Upper lobe of left lung (tissue), 4 donors: ENCODE measurements around the gene DIAPH3.

ENCODE experiments used
- EP300 ChIP-seq, 4 donors: sonication (generic); formaldehyde crosslinking; IDR thresholded peaks; one replicate each; pipeline ENCODE4 v1.5.1; 2017; ENCODE audit warnings: antibody characterized with exemption in 4 of 4, control low read depth in 2 of 4
- POLR2A ChIP-seq, 4 donors: fragments of 450-650 bp; IDR thresholded peaks; one replicate each; pipeline ENCODE4 v1.5.1; 2016 to 2017; ENCODE audit warnings: antibody characterized with exemption in 4 of 4, mild to moderate bottlenecking in 2 of 4
- POLR2AphosphoS5 ChIP-seq, 2 donors: sonication (generic); formaldehyde crosslinking; IDR thresholded peaks; one replicate each; pipeline ENCODE4 v1.5.1; 2017; ENCODE audit warnings: antibody characterized with exemption in 2 of 2
- TF ChIP-seq, protein P1 (sequence below), 6 experiments: fragments of 450-650 bp in 4 of 6; fragments of 200-600 bp in 2 of 6; sonication (generic) in 2 of 6; IDR thresholded peaks; one replicate each; pipeline ENCODE4 v1.5.1; 2016 to 2019; ENCODE audit warnings: antibody characterized with exemption in 6 of 6

GRCh38 chr13:59873309-59873708, 290.4 kb downstream of the DIAPH3 start:
- TF ChIP-seq, protein P1, sequence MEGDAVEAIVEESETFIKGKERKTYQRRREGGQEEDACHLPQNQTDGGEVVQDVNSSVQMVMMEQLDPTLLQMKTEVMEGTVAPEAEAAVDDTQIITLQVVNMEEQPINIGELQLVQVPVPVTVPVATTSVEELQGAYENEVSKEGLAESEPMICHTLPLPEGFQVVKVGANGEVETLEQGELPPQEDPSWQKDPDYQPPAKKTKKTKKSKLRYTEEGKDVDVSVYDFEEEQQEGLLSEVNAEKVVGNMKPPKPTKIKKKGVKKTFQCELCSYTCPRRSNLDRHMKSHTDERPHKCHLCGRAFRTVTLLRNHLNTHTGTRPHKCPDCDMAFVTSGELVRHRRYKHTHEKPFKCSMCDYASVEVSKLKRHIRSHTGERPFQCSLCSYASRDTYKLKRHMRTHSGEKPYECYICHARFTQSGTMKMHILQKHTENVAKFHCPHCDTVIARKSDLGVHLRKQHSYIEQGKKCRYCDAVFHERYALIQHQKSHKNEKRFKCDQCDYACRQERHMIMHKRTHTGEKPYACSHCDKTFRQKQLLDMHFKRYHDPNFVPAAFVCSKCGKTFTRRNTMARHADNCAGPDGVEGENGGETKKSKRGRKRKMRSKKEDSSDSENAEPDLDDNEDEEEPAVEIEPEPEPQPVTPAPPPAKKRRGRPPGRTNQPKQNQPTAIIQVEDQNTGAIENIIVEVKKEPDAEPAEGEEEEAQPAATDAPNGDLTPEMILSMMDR (IDR thresholded peaks at IDR 0.05): no peak
- TF ChIP-seq POLR2A (IDR thresholded peaks at IDR 0.05) (no peak), POLR2AphosphoS5 (IDR thresholded peaks at IDR 0.05) (no peak), EP300 (IDR thresholded peaks at IDR 0.05) (no peak)
